Measurements from ENCODE around the gene PEAK1. TPM values are rescaled to one million over a fixed set of nuclear protein-coding genes. Genes with fewer than 3 reads are reported as not detected.

Gene PEAK1
- total and polyA plus RNA-seq, 2 experiments from 2014 or later, result 7.8 to 34.1 TPM

- Histone ChIP-seq H3K4me2 (no peak overlapping the region), H4K20me1 (replicated peaks; ENCODE audit: insufficient read depth) (no peaks in the 10 kb centered on the region; the same call in 1 of the 2 replicates), H3K4me3 (no peak overlapping the region), H3K9me2 (ENCODE audit: insufficient read depth) (no peaks in the 10 kb centered on the region), H3K4me1 (ENCODE audit: insufficient read depth) (peaks cover 6% of the 10 kb centered on the region; the same call in 1 of the 2 replicates), H3F3A (replicated peaks; ENCODE audit: low read depth) (no peaks in the 10 kb centered on the region), H3K27ac (ENCODE audit: low read depth) (no peak overlapping the region), H2AFZ (no peak overlapping the region), H3K27me3 (ENCODE audit: insufficient read depth) (no peaks in the 10 kb centered on the region), H3K36me3 (ENCODE audit: insufficient read depth) (no peaks in the 10 kb centered on the region), H3K79me2 (replicated peaks; ENCODE audit: insufficient read depth) (no peaks in the 10 kb centered on the region)
- TF ChIP-seq EZH2phosphoT487 (IDR thresholded peaks at IDR 0.05; ENCODE audit: unreplicated experiment), result no peak
- TF ChIP-seq EZH2 (IDR thresholded peaks at IDR 0.05; ENCODE audit: low read depth, unreplicated experiment), result no peak
- TF ChIP-seq ETS1 (IDR thresholded peaks at IDR 0.05), result no peak
- TF ChIP-seq NANOG (IDR thresholded peaks at IDR 0.05; ENCODE audit: borderline replicate concordance), result no peak
- TF ChIP-seq REST (IDR thresholded peaks at IDR 0.05; ENCODE audit: unreplicated experiment), result no peak
- no peak for TF ChIP-seq STAT1 (IDR thresholded peaks at IDR 0.05; ENCODE audit: unreplicated experiment)
- no peak for TF ChIP-seq ZNF462 (CRISPR knock-in tag; IDR thresholded peaks at IDR 0.05)
- Mint-ChIP-seq H3K4me3 (no peak overlapping the region), H3K27me3 (ENCODE audit: insufficient read depth, low read depth, poor library complexity) (no peaks in the 10 kb centered on the region), H3K9me3 (no peaks in the 10 kb centered on the region), H3K4me1 (peaks cover 23% of the 10 kb centered on the region), H3K36me3 (ENCODE audit: low read depth) (no peaks in the 10 kb centered on the region), H3K27ac (no peak overlapping the region)
- no peak for ATAC-seq
- no peak for DNase-seq (ENCODE audit: low spot score)
These were observed 191.1 kb downstream of the PEAK1 start for GRCh38 chr15:77228828-77229227.
